ENCODE data around the gene GRK1. TPM values are rescaled to one million over a fixed set of nuclear protein-coding genes. Genes with fewer than 3 reads are reported as not detected.

Gene GRK1
- total and polyA plus RNA-seq, 8 donors: 0.02 to 0.04 TPM; not detected in 6

DNA sequence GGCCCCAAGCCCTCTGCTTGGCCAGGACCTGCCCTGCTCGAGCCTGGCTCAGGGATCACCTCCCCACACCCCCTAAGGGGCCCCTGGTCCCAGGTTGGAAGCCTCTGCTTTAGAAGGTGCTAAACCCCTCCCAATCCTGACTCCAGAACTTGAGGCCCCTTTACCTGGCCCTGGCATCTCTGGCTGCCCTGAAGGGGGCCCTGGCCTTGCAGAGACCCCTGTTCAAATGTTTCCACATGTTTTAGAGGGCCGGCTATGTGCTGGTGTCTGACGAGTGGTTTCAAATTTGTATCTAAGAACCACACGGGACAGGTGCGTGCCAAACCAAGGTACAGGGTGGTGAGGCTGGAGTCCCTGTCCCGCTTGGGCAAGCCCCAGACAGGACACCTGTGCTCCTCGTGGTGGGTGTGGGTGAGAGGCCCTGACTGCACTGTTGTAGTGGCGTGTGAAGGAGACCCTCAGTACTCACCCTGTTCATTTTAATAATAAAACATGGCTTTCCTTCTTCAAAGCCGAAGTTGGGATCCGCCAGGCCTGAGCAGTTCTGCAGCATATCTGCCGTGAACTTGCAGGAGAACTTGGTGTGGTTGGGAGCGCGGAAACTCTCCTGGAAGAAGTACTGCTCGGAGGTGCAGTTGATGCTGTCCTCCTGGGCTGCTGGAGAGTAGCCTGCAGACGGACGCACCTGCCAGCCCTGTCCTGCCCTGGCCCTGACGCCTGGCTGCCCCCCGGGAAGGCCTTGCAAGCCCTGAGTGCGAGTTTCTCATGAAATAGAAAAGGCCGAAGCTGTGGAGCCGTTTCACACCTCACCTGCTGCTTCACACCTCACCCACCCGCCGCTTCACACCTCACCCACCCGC is 14.4 kb upstream of the GRK1 start:
- H3K27ac ChIP-seq: no peak overlapping the region
- no peak for FAIRE-seq

DNA sequence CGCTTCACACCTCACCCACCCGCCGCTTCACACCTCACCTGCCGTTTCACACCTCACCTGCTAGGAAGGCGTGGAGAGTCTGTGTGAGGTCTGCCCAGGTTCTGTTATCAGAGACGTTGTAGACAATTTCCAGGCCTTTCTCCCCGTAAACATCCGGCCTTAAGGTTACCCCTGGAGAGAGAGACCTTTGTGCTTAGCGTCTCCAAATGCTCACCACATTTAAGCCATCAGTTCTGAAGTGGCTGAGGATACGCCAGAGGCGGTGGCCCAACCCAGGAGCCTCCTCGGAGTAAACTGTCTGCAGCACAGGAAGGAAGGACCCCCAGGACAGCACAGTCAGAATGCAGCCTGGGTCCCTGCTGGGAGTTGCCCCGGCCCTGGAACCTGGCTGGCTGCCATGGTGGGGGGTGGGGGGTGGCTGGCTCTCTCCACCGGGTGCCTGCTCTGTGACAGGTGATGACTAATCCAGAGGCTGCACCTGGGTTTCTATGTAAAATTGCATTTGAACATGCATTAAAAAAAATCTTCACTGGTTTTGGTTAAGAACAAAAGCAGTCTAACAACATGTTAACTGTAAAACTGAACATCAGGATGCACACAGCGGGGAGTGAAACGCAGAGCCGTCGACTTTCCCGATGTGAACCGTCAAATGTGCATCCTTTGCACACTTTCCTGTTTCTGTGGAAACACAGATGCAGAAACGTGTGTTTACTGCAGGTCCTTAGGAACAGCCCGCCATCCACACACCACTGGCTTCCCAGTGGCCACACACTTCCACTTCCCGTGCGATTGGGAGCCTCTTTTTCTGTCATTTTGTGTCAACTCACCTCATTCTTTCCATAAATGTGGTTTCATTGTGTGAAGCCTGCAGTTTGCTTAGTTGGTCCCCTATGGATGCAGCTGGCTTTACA is 13.5 kb upstream of the GRK1 start:
- Histone ChIP-seq H3K9me3 (no peaks in the 10 kb centered on the region), H3K4me3 (no peak overlapping the region), H3K36me3 (no peaks in the 10 kb centered on the region), H3K27ac (no peak overlapping the region), H3K4me1 (no peaks in the 10 kb centered on the region), H3K27me3 (no peaks in the 10 kb centered on the region)
- TF ChIP-seq, protein P1, sequence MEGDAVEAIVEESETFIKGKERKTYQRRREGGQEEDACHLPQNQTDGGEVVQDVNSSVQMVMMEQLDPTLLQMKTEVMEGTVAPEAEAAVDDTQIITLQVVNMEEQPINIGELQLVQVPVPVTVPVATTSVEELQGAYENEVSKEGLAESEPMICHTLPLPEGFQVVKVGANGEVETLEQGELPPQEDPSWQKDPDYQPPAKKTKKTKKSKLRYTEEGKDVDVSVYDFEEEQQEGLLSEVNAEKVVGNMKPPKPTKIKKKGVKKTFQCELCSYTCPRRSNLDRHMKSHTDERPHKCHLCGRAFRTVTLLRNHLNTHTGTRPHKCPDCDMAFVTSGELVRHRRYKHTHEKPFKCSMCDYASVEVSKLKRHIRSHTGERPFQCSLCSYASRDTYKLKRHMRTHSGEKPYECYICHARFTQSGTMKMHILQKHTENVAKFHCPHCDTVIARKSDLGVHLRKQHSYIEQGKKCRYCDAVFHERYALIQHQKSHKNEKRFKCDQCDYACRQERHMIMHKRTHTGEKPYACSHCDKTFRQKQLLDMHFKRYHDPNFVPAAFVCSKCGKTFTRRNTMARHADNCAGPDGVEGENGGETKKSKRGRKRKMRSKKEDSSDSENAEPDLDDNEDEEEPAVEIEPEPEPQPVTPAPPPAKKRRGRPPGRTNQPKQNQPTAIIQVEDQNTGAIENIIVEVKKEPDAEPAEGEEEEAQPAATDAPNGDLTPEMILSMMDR (IDR thresholded peaks at IDR 0.05): no peak
- intact Hi-C loops (cut with DNase I): no loop called here
- no peak for ATAC-seq
- WGBS, 2 donors: 72 to 75% methylated on average over 24 of the region's 24 CpGs
- no peak for FAIRE-seq
- DNase-seq: peak in 3 of 6 donors; percentile 7 to 55 (median 21)

More for the DNA sequence above, 14.4 kb upstream of the GRK1 start:
- H3K36me3 ChIP-seq: no peaks in the 10 kb centered on the region
- peaks cover 0 to 4% (median 0%) of the 10 kb centered on the region in 3 donors for H3K4me1 ChIP-seq
- ATAC-seq (no peak), DNase-seq (peak in 3 of 6 donors; percentile 5 to 41 (median 6))
- no peak overlapping the region for H3K4me3 ChIP-seq
- no peaks in the 10 kb centered on the region for H3K9me3 ChIP-seq
- WGBS, 2 donors: 90 to 94% methylated on average over 23 to 24 of the region's 24 CpGs
- intact Hi-C loops (cut with DNase I): no loop called here
- H3K27me3 ChIP-seq: no peaks in the 10 kb centered on the region
- TF ChIP-seq, protein P1 (IDR thresholded peaks at IDR 0.05): no peak

DNA sequence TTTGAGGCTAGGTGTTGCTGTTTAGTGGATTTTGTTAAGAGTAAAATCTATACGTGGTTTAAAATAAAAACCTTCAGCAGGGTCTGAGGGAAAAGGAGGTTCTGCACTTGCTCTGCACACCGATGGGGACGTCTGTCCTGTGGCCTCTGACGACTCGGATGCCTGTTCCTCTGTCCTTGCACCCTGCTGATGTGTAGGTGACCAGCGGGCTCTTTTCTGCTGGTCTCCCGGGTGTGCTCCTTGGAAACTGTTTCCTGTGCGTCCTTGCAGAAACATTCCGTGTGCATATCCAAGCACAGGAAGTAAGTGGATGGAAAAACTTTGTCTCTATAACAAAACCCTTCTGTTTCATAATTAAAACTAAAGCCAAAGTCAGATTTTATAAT is 12.9 kb upstream of the GRK1 start:
- Histone ChIP-seq H3K27me3 (no peaks in the 10 kb centered on the region), H3K9me3 (no peaks in the 10 kb centered on the region), H3K36me3 (no peaks in the 10 kb centered on the region), H3K4me3 (no peak overlapping the region), H3K4me1 (no peaks in the 10 kb centered on the region), H3K27ac (no peak overlapping the region)
- TF ChIP-seq, protein P1 (IDR thresholded peaks at IDR 0.05): no peak
- no peak for ATAC-seq
- intact Hi-C loops (cut with DNase I): no loop called here
- FAIRE-seq: no peak
- peak in 3 of 6 donors; percentile 2 to 27 (median 5) for DNase-seq
- 74 to 79% methylated on average over 9 of the region's 9 CpGs for WGBS, 2 donors

DNA sequence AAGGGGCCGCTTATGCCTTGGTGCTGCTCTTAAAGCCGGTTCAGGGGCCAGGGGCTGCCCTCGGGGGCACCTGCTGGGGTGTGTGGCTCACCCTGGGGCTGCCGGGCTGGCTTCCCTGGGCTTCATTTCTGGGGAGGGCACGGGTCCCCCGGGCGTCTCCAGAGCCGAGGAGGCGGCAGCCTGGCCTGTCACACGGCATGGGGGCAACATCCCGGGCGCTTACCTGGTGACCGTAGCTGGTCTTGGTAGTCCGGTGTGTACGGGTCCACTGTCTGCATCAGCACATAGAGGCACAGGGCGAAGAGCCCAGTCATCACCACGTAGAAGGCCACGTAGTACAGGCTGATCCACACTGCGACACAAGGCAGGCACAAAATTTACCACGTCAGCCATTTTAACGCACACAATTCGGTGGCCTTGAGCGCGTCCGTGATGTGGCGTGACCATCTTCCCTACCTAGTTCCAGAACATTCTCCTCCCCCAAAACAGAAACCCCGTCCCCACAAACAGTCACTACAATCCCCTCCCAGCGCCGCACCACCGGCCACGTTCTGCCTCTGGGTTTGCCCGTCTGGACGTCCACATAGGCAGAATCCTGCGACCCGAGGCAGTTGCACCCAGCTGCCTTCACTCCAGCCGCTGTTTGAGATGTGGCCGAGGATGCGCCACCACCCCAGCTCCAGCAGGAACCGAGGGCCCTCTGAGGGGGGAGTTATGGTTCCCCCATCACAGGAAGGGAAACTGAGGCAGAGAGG is 12.3 kb upstream of the GRK1 start:
- H3K4me1 ChIP-seq: no peaks in the 10 kb centered on the region
- ATAC-seq: no peak
- intact Hi-C loops (cut with DNase I): no loop called here

More for the DNA sequence above, 12.3 kb upstream of the GRK1 start:
- Histone ChIP-seq H3K4me3 (no peak overlapping the region), H3K9me3 (no peaks in the 10 kb centered on the region), H3K27ac (no peak overlapping the region), H3K36me3 (no peaks in the 10 kb centered on the region), H3K27me3 (no peaks in the 10 kb centered on the region)
- peak in 3 of 6 donors; percentile 5 to 46 (median 9) for DNase-seq
- FAIRE-seq: no peak
- TF ChIP-seq, protein P1 (IDR thresholded peaks at IDR 0.05): no peak
- WGBS, 2 donors: 86 to 90% methylated on average over 39 of the region's 39 CpGs

Data from pancreas (tissue), 10 donors.